ENCODE measurements around the gene GRK1. TPM values are rescaled to one million over a fixed set of nuclear protein-coding genes. Genes with fewer than 3 reads are reported as not detected.

The GRK1 gene
- total RNA-seq, 1 experiment from 2014 or later = not detected

DNA sequence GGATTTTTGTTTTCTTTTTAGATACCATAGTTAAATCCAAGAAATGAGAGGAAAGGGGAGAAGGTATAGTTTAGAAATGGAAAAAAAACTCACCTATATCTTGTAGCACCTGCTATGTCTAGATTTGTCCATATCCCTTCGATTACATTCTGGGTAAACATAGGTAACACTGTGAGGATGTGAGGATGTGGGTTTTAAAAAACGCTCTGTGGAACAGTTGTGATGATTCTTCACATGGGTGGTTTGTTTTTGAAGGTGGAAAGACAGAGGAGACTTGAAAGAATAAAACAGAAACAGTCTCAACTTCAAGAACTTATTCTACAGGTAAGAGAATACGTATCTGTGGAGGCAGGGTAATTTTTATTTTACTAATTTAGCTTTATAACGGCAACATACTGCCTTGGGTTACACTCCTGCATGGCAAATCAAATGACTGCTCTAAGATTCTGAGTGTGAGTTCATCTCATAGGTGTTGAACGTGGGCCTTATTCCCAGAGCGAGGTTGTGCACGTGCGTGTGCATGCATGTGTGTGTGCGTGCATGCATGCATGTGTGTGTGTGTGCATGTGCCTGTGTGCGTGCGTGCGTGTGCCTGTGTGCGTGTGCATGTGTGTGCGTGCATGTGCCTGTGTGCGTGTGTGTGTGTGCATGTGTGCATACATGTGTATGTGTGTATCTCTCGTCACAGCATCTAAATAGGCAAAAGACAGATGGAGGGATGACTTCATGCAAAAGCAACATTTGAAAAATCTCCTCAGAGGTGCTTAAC lies 32.6 kb upstream of the GRK1 start:
- BruUV-seq (replicated peaks) = no TSS peak
- no peaks in the 10 kb centered on the region for H3K9me3 ChIP-seq (ENCODE audit: insufficient read depth, low read depth)
- CTCF ChIA-PET = no interaction called here
- H3K4me2 ChIP-seq = no peak overlapping the region
- H3K79me2 ChIP-seq (ENCODE audit: low read depth) = peaks cover 3% of the 10 kb centered on the region
- no peaks in the 10 kb centered on the region for H3K27me3 ChIP-seq (ENCODE audit: insufficient read depth, low read depth)
- peaks cover 14% of the 10 kb centered on the region; the same call in 1 of the 2 replicates for H4K20me1 ChIP-seq (ENCODE audit: insufficient read depth)
- no peaks in the 10 kb centered on the region for H3K4me1 ChIP-seq (replicated peaks; ENCODE audit: insufficient read depth)
- H2AFZ ChIP-seq = no peak overlapping the region
- TF ChIP-seq EZH2 (IDR thresholded peaks at IDR 0.05; ENCODE audit: low read depth) = no peak
- TF ChIP-seq, protein P1, sequence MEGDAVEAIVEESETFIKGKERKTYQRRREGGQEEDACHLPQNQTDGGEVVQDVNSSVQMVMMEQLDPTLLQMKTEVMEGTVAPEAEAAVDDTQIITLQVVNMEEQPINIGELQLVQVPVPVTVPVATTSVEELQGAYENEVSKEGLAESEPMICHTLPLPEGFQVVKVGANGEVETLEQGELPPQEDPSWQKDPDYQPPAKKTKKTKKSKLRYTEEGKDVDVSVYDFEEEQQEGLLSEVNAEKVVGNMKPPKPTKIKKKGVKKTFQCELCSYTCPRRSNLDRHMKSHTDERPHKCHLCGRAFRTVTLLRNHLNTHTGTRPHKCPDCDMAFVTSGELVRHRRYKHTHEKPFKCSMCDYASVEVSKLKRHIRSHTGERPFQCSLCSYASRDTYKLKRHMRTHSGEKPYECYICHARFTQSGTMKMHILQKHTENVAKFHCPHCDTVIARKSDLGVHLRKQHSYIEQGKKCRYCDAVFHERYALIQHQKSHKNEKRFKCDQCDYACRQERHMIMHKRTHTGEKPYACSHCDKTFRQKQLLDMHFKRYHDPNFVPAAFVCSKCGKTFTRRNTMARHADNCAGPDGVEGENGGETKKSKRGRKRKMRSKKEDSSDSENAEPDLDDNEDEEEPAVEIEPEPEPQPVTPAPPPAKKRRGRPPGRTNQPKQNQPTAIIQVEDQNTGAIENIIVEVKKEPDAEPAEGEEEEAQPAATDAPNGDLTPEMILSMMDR (conservative IDR thresholded peaks at IDR 0.05) = no peak
- no peaks in the 10 kb centered on the region for H3K9me2 ChIP-seq (ENCODE audit: insufficient read depth)
- H3K27ac ChIP-seq = no peak overlapping the region
- POLR2A ChIA-PET (ENCODE audit: unreplicated experiment) = no interaction called here
- DNase-seq = no peak
- H3F3A ChIP-seq (ENCODE audit: insufficient read depth, low read depth) = peaks cover 4% of the 10 kb centered on the region; the same call in 1 of the 2 replicates
- peaks cover 29% of the 10 kb centered on the region for H3K36me3 ChIP-seq (ENCODE audit: low read depth)
- no peak overlapping the region for H3K4me3 ChIP-seq
- intact Hi-C loops (cut with micrococcal nuclease; ENCODE audit: unreplicated experiment) = no loop called here

DNA sequence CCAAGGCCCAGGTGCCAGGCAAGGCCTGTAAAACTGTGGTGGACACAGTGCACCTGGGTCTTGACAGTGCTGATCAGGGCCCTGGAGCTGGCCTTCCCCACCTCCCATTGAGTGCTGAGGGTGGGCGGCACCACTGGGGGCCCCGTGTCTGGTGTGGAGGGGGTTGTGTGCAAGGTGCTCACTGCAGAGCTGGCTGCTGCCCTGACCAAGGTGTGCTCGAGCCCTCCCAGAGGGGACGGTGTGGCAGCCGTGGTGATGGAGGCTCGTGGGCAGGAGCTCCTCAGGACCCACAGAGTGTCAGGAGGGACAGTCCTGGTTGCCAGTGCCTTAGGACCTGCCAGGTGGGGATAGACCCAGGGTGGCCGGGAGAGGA lies 32.0 kb upstream of the GRK1 start:
- no peaks in the 10 kb centered on the region for H3K27me3 ChIP-seq (ENCODE audit: insufficient read depth, low read depth)
- no peaks in the 10 kb centered on the region for H3K9me3 ChIP-seq (ENCODE audit: insufficient read depth, low read depth)
- H4K20me1 ChIP-seq (ENCODE audit: insufficient read depth) = peaks cover 9% of the 10 kb centered on the region; the same call in 1 of the 2 replicates
- no peak overlapping the region for H3K4me2 ChIP-seq
- no peaks in the 10 kb centered on the region for H3K4me1 ChIP-seq (replicated peaks; ENCODE audit: insufficient read depth)
- no peaks in the 10 kb centered on the region for H3K9me2 ChIP-seq (ENCODE audit: insufficient read depth)
- no peaks in the 10 kb centered on the region; the same call in 1 of the 2 replicates for H3K79me2 ChIP-seq (ENCODE audit: low read depth)
- TF ChIP-seq, protein P1 (conservative IDR thresholded peaks at IDR 0.05) = no peak
- no peak for TF ChIP-seq EZH2 (IDR thresholded peaks at IDR 0.05; ENCODE audit: low read depth)
- H3K36me3 ChIP-seq (ENCODE audit: low read depth) = peaks cover 33% of the 10 kb centered on the region
- no peak overlapping the region for H3K4me3 ChIP-seq
- H3F3A ChIP-seq (ENCODE audit: insufficient read depth, low read depth) = peaks cover 4% of the 10 kb centered on the region; the same call in 1 of the 2 replicates
- no peak for DNase-seq
- intact Hi-C loops (cut with micrococcal nuclease; ENCODE audit: unreplicated experiment) = no loop called here
- no TSS peak for BruUV-seq (replicated peaks)
- ChIA-PET POLR2A (ENCODE audit: unreplicated experiment) (no interaction called here), CTCF (no interaction called here)
- no peak overlapping the region for H3K27ac ChIP-seq
- H2AFZ ChIP-seq = no peak overlapping the region

DNA sequence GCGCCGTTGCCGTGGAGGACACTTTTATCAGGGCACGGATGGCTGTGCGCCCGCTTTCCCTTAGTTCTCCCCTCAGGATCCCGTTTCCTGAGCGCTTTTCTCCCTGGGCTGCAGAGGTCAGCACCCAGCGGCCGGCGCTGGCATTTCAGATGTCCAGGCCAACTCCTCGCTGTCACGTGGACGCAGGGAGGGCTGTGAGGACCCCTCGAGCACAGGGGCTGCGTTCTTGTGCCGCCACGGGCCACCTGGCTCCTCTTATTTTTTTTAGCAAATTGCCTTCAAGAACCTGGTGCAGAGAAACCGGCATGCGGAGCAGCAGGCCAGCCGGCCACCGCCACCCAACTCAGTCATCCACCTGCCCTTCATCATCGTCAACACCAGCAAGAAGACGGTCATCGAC lies 31.3 kb upstream of the GRK1 start:
- intact Hi-C loops (cut with micrococcal nuclease; ENCODE audit: unreplicated experiment) = no loop called here
- BruUV-seq (replicated peaks) = no TSS peak
- POLR2A ChIA-PET (ENCODE audit: unreplicated experiment) = no interaction called here

More for the DNA sequence above, 31.3 kb upstream of the GRK1 start:
- CTCF ChIA-PET = no interaction called here
- Histone ChIP-seq H3K27me3 (ENCODE audit: insufficient read depth, low read depth) (no peaks in the 10 kb centered on the region), H3K9me2 (ENCODE audit: insufficient read depth) (no peaks in the 10 kb centered on the region), H3K36me3 (ENCODE audit: low read depth) (peaks cover 40% of the 10 kb centered on the region), H3F3A (ENCODE audit: insufficient read depth, low read depth) (peaks cover 4% of the 10 kb centered on the region; the same call in 1 of the 2 replicates), H4K20me1 (ENCODE audit: insufficient read depth) (peaks cover 3% of the 10 kb centered on the region), H3K27ac (no peak overlapping the region), H3K4me1 (replicated peaks; ENCODE audit: insufficient read depth) (no peaks in the 10 kb centered on the region), H2AFZ (no peak overlapping the region), H3K79me2 (ENCODE audit: low read depth) (no peaks in the 10 kb centered on the region), H3K4me2 (no peak overlapping the region), H3K4me3 (no peak overlapping the region), H3K9me3 (ENCODE audit: insufficient read depth, low read depth) (no peaks in the 10 kb centered on the region)
- DNase-seq = no peak
- TF ChIP-seq, protein P1 (conservative IDR thresholded peaks at IDR 0.05) = no peak
- no peak for TF ChIP-seq EZH2 (IDR thresholded peaks at IDR 0.05; ENCODE audit: low read depth)
